GM21526 (cell line): ENCODE data around the gene PCDH17.
A peak's percentile ranks its signal among the peaks of the same experiment; 100 is the strongest.

Source experiments
- ATAC-seq: cut with Tn5 transposase; IDR thresholded peaks from one replicate; pipeline ENCODE4 v1.9.1; 2021; ENCODE audit warnings: moderate library complexity; ENCODE audit not compliant: unreplicated experiment, low FRiP score

The PCDH17 gene

GRCh38 chr13:57631596-57632275 lies at the start of gene PCDH17:
PCDH17 (plus strand) TSS chr13:57631744; CDS start chr13:57632547, 803 bp downstream.
- no peak for ATAC-seq

- ATAC-seq: no peak
These were observed 49.5 kb upstream of the PCDH17 start for GRCh38 chr13:57582032-57582431.

GRCh38 chr13:57583529-57583928 lies 48.0 kb upstream of the PCDH17 start:
- ATAC-seq: no peak

GRCh38 chr13:57588639-57589038 lies 42.9 kb upstream of the PCDH17 start:
- no peak for ATAC-seq

GRCh38 chr13:57595775-57596174 lies 35.8 kb upstream of the PCDH17 start:
- ATAC-seq: no peak

- no peak for ATAC-seq
These were observed 30.0 kb upstream of the PCDH17 start for GRCh38 chr13:57601536-57601935.

- no peak for ATAC-seq
These were observed 27.1 kb upstream of the PCDH17 start for GRCh38 chr13:57604442-57604841.

- ATAC-seq: no peak
These were observed 19.6 kb upstream of the PCDH17 start for GRCh38 chr13:57611969-57612368.

- ATAC-seq: no peak
These were observed 19.0 kb upstream of the PCDH17 start for GRCh38 chr13:57612568-57612967.

- peak; percentile 53 for ATAC-seq
These were observed 6.7 kb upstream of the PCDH17 start for GRCh38 chr13:57624565-57625435.

GRCh38 chr13:57627663-57628062 lies 3.9 kb upstream of the PCDH17 start:
- no peak for ATAC-seq

GRCh38 chr13:57629391-57629804 lies 2.1 kb upstream of the PCDH17 start:
- ATAC-seq: no peak

GRCh38 chr13:57629821-57630235 lies 1.7 kb upstream of the PCDH17 start:
- ATAC-seq: no peak

GRCh38 chr13:57630661-57631595 lies 616 bp upstream of the PCDH17 start:
- no peak for ATAC-seq

- no peak for ATAC-seq
These were observed 964 bp downstream of the PCDH17 start for GRCh38 chr13:57632276-57633140.

- ATAC-seq: no peak
These were observed 1.8 kb downstream of the PCDH17 start for GRCh38 chr13:57633141-57633949.

- no peak for ATAC-seq
These were observed 2.6 kb downstream of the PCDH17 start for GRCh38 chr13:57633950-57634838.

- no peak for ATAC-seq
These were observed 3.3 kb downstream of the PCDH17 start for GRCh38 chr13:57634839-57635165.
